Adrenal gland (tissue), 12 donors: ENCODE data around the gene SSBP3. TPM values are rescaled to one million over a fixed set of nuclear protein-coding genes. Genes with fewer than 3 reads are reported as not detected.
A peak's percentile ranks its signal among the peaks of the same experiment; 100 is the strongest.

Experiments
- DNase-seq, 7 donors: peaks; one replicate each; pipeline ENCODE4 v3.0.0-alpha.2; 2019 to 2020
- H3K27ac ChIP-seq, 5 donors: fragments of 200-600 bp; sonication (generic) in 4 of 5; 1 replicate in 3 of 5; 2 replicates in 2 of 5; pipeline versions ENCODE4 v1.5.1 to v1.8.0; 2016 to 2020; ENCODE audit warnings: mild to moderate bottlenecking in 1 of 5
- H3K27me3 ChIP-seq: fragments of 200-600 bp; 2 replicates; pipeline ENCODE4 v1.8.0; 2021
- H3K36me3 ChIP-seq, 2 donors: fragments of 200-600 bp; replicated peaks in 1 of 2; 1 replicate in 1 of 2; 2 replicates in 1 of 2; pipeline versions ENCODE4 v1.5.1 to v1.8.0; 2018 to 2022
- H3K4me1 ChIP-seq, 2 donors: fragments of 200-600 bp; replicated peaks in 1 of 2; 1 replicate in 1 of 2; 2 replicates in 1 of 2; pipeline versions ENCODE4 v1.5.1 to v1.8.0; 2018 to 2021
- H3K4me3 ChIP-seq, 4 donors: fragments of 200-600 bp; sonication (generic) in 3 of 4; one replicate each; pipeline ENCODE4 v1.5.1; 2016 to 2018
- H3K9me3 ChIP-seq, 3 donors: fragments of 200-600 bp; sonication (generic) in 1 of 3; replicated peaks in 1 of 3; 1 replicate in 2 of 3; 2 replicates in 1 of 3; pipeline versions ENCODE4 v1.5.1 to v1.8.0; 2016 to 2021
- POLR2A ChIP-seq, 2 donors: fragments of 450-650 bp; IDR thresholded peaks; one replicate each; pipeline ENCODE4 v1.6.1; 2017; ENCODE audit warnings: antibody characterized with exemption in 2 of 2, mild to moderate bottlenecking in 2 of 2, moderate library complexity in 1 of 2
- WGBS, 4 donors: extraction: QIAGEN DNeasy Blood & Tissue Kit in 2 of 4; methylation state at CpG; one replicate each; pipeline versions ENCODE4 v1.1.5 to v1.1.7; 2013 to 2017; 5-methylcytosine and 5-hydroxymethylcytosine counted together
- intact Hi-C, 2 donors: fragments of 100-400 bp; cut with DNase I; formaldehyde crosslinking; loops; one replicate each; pipeline versions ENCODE4 v1.14.1 to v1.15.0; 2022 to 2023
- polyA plus RNA-seq, 3 donors: library from polyadenylated mRNA; stranded (reverse); fragments of 200-250 nt in 2 of 3; fragments of 350-450 nt in 1 of 3; fragmentation: Illumina TruSeq in 1 of 3; extraction: RNeasy Lipid Tissue Mini Kit (QIAGEN cat#74804) in 1 of 3; gene quantifications; one replicate each; pipeline ENCODE4 v1.2.3, GENCODE V29; 2013 to 2014
- total RNA-seq, 9 donors: library from RNA; depleted of rRNA in 4 of 9; stranded (reverse); fragments of >200 nt in 4 of 9; fragments of 120-200 nt in 1 of 9; fragmentation: NEBNext Ultra II Directional in 1 of 9; extraction: Animal tissue kit (Norgen Biotek cat#: 25700) in 1 of 9; gene quantifications; one replicate each; pipeline versions ENCODE4 v1.1.0 to v1.2.4, GENCODE V29; 2013 to 2023
- TF ChIP-seq, protein P1 (sequence below), 6 experiments: fragments of 450-650 bp in 4 of 6; fragments of 200-600 bp in 2 of 6; sonication (generic) in 1 of 6; IDR thresholded peaks; 1 replicate in 5 of 6; 2 replicates in 1 of 6; pipeline versions ENCODE4 v1.5.1 to v1.8.0; 2016 to 2021; ENCODE audit warnings: antibody characterized with exemption in 6 of 6, mild to moderate bottlenecking in 2 of 6, moderate library complexity in 1 of 6
- donor health status: healthy with polysubstance abuse.
- donor health status: Bipolar disorder and iron deficiency.
- donor health status: DM: yes; HTN: yes; CAD: no.
- donor health status: DM: no; HTN: no; CAD: no.
- donor health status: DM: no; HTN: no; CAD: no.
- donor health status: DM: yes; HTN: yes; CAD: no.

SSBP3 gene
- total and polyA plus RNA-seq, 12 donors: 15.3 to 150 (median 66.0) TPM

DNA sequence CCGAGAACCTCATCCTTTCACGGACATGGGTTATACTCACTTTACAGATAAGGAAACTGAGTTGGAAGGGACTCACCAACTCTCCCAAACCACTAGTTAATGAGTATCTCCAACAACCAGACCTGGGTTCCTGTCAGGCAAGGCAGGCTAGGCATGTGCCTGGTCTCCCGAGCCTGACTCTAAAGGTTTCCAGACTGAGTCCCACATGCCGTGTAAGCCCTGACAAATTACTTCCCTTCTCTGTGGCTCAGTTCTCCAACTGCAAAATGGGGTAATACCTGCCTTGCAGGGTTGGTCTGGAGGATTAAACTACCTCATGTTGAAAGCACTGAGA lies 34.3 kb downstream of the SSBP3 start:
- Histone ChIP-seq H3K4me1 (peaks cover 16 to 56% of the 10 kb centered on the region in 2 donors), H3K4me3 (no peak overlapping the region), H3K36me3 (no peaks in the 10 kb centered on the region), H3K27ac (peak overlapping the region in 1 of 5 donors; percentile 34), H3K27me3 (no peaks in the 10 kb centered on the region), H3K9me3 (no peaks in the 10 kb centered on the region)
- WGBS, 4 donors: 46 to 53% (median 51%) methylated on average over 4 of the region's 4 CpGs
- no peak for TF ChIP-seq POLR2A (IDR thresholded peaks at IDR 0.05)
- TF ChIP-seq, protein P1, sequence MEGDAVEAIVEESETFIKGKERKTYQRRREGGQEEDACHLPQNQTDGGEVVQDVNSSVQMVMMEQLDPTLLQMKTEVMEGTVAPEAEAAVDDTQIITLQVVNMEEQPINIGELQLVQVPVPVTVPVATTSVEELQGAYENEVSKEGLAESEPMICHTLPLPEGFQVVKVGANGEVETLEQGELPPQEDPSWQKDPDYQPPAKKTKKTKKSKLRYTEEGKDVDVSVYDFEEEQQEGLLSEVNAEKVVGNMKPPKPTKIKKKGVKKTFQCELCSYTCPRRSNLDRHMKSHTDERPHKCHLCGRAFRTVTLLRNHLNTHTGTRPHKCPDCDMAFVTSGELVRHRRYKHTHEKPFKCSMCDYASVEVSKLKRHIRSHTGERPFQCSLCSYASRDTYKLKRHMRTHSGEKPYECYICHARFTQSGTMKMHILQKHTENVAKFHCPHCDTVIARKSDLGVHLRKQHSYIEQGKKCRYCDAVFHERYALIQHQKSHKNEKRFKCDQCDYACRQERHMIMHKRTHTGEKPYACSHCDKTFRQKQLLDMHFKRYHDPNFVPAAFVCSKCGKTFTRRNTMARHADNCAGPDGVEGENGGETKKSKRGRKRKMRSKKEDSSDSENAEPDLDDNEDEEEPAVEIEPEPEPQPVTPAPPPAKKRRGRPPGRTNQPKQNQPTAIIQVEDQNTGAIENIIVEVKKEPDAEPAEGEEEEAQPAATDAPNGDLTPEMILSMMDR (IDR thresholded peaks at IDR 0.05): no peak
- intact Hi-C loops: no loop called here
- DNase-seq: no peak

- no peak overlapping the region for H3K4me3 ChIP-seq
- peaks cover 10 to 50% of the 10 kb centered on the region in 2 donors for H3K4me1 ChIP-seq
- 51 to 59% (median 53%) methylated on average over 16 to 17 of the region's 17 CpGs for WGBS, 4 donors
- TF ChIP-seq, protein P1 (IDR thresholded peaks at IDR 0.05): no peak
- TF ChIP-seq POLR2A (IDR thresholded peaks at IDR 0.05): no peak
- peak; percentile 47 to 86 (median 70) for DNase-seq
- intact Hi-C loops: no loop called here
- H3K27ac ChIP-seq: peak overlapping the region in 1 of 5 donors; percentile 34
- H3K27me3 ChIP-seq: no peaks in the 10 kb centered on the region
- H3K36me3 ChIP-seq: no peaks in the 10 kb centered on the region
- H3K9me3 ChIP-seq: no peaks in the 10 kb centered on the region
Observed at GRCh38 chr1:54371038-54371941, 34.9 kb downstream of the SSBP3 start.

DNA sequence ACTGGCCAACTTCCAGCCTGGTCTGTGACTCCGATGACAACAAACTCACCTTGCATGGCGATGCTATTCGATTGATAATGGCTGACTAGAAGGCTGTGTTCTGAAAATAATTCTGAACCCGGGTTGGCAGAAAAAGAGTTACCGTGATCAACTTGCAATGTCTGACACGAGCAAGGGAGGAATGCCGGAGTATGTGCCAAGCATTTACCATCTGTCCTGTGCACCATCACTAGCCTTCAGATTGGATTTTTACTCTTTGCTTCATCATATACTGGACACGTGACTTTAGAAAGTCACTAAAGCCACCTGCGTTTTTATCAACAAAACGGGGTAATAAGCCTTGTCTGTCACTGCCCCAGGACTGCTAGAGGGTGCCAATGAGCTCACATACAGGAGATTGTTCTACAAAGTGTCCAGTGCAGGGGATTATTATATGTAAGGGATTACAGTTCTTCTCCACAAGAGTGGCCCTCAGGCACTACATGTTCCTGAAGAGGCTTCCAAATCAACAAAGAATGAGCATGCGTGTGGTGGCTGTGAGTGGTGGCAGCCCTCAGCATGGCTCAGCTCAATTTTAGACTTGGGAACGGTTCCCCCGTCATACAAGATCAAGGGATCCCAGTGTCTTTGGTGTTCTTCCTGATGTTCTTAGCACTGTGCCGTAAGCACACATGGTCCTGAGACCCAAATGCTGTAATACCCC lies 35.8 kb downstream of the SSBP3 start:
- H3K4me3 ChIP-seq: no peak overlapping the region
- no peaks in the 10 kb centered on the region for H3K9me3 ChIP-seq
- H3K4me1 ChIP-seq: peaks cover 6 to 41% of the 10 kb centered on the region in 2 donors
- TF ChIP-seq POLR2A (IDR thresholded peaks at IDR 0.05): no peak
- TF ChIP-seq, protein P1 (IDR thresholded peaks at IDR 0.05): no peak
- no peaks in the 10 kb centered on the region for H3K27me3 ChIP-seq
- no peak for DNase-seq
- WGBS, 4 donors: 83 to 90% (median 85%) methylated on average over 14 of the region's 14 CpGs
- H3K27ac ChIP-seq: no peak overlapping the region
- H3K36me3 ChIP-seq: no peaks in the 10 kb centered on the region
- intact Hi-C loops: no loop called here

DNA sequence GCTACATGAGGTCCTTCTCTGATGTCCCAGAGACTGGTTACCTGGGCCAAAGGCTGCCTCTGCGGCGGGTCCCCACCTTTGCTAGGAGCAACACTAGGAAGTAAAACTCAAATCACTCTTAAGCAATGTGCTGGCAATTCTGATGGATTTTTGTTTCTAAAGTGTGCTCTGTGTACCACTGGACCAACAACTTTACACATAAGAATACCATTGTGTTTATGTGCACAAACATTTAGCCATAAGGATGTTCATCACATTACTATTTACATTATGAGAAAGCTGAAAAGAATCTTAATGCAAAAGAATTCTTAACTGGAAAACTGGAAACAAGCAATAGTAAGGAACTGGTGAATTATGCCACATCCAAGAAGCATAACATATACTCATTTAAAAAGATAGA lies 38.6 kb downstream of the SSBP3 start:
- Histone ChIP-seq H3K9me3 (no peaks in the 10 kb centered on the region), H3K27me3 (no peaks in the 10 kb centered on the region), H3K4me3 (no peak overlapping the region), H3K27ac (no peak overlapping the region), H3K36me3 (no peaks in the 10 kb centered on the region), H3K4me1 (peaks cover 6 to 26% of the 10 kb centered on the region in 2 donors)
- TF ChIP-seq, protein P1 (IDR thresholded peaks at IDR 0.05): no peak
- TF ChIP-seq POLR2A (IDR thresholded peaks at IDR 0.05): no peak
- WGBS, 4 donors: 93 to 100% (median 99%) methylated on average over 2 of the region's 2 CpGs
- no peak for DNase-seq
- intact Hi-C loops: no loop called here
